ENCODE measurements around the gene WNT7B. TPM values are rescaled to one million over a fixed set of nuclear protein-coding genes. Genes with fewer than 3 reads are reported as not detected.

Gene WNT7B
- total RNA-seq, 1 donor from 2014 or later, result 0.15 TPM

GRCh38 chr22:45914309-45914708, 62.7 kb downstream of the WNT7B start:
- no peak for TF ChIP-seq CTCF (IDR thresholded peaks at IDR 0.05)
- H3K9me3 Mint-ChIP-seq (ENCODE audit: low read depth), result peaks cover 5% of the 10 kb centered on the region
- peaks cover 4% of the 10 kb centered on the region for H3K36me3 Mint-ChIP-seq (ENCODE audit: low read depth)
- peaks cover 16% of the 10 kb centered on the region for H3K4me1 Mint-ChIP-seq (ENCODE audit: low read depth)
- H3K27me3 Mint-ChIP-seq (ENCODE audit: low read depth), result peaks cover 21% of the 10 kb centered on the region
- no peak for DNase-seq (ENCODE audit: low spot score)
- no peak overlapping the region for H3K4me3 Mint-ChIP-seq (ENCODE audit: unreplicated experiment)
- H3K27ac Mint-ChIP-seq (ENCODE audit: unreplicated experiment), result no peak overlapping the region

- peaks cover 23% of the 10 kb centered on the region for H3K27me3 Mint-ChIP-seq (ENCODE audit: low read depth)
- peaks cover 4% of the 10 kb centered on the region for H3K36me3 Mint-ChIP-seq (ENCODE audit: low read depth)
- no peak for TF ChIP-seq CTCF (IDR thresholded peaks at IDR 0.05)
Measured at GRCh38 chr22:45912910-45913309, 64.1 kb downstream of the WNT7B start.

GRCh38 chr22:45911601-45912271, 65.2 kb downstream of the WNT7B start:
- Mint-ChIP-seq H3K27me3 (ENCODE audit: low read depth) (peaks cover 23% of the 10 kb centered on the region), H3K4me1 (ENCODE audit: low read depth) (peaks cover 7% of the 10 kb centered on the region), H3K36me3 (ENCODE audit: low read depth) (peaks cover 4% of the 10 kb centered on the region), H3K27ac (ENCODE audit: unreplicated experiment) (no peak overlapping the region), H3K9me3 (ENCODE audit: low read depth) (peaks cover 5% of the 10 kb centered on the region), H3K4me3 (ENCODE audit: unreplicated experiment) (no peak overlapping the region)
- TF ChIP-seq CTCF (IDR thresholded peaks at IDR 0.05), result no peak
- DNase-seq (ENCODE audit: low spot score), result no peak

More at GRCh38 chr22:45912910-45913309, 64.1 kb downstream of the WNT7B start:
- H3K4me1 Mint-ChIP-seq (ENCODE audit: low read depth), result peaks cover 7% of the 10 kb centered on the region
- H3K4me3 Mint-ChIP-seq (ENCODE audit: unreplicated experiment), result no peak overlapping the region
- H3K9me3 Mint-ChIP-seq (ENCODE audit: low read depth), result peaks cover 5% of the 10 kb centered on the region
- H3K27ac Mint-ChIP-seq (ENCODE audit: unreplicated experiment), result no peak overlapping the region
- no peak for DNase-seq (ENCODE audit: low spot score)

GRCh38 chr22:45910928-45911467, 66.0 kb downstream of the WNT7B start:
- no peak overlapping the region for H3K27ac Mint-ChIP-seq (ENCODE audit: unreplicated experiment)
- TF ChIP-seq CTCF (IDR thresholded peaks at IDR 0.05), result no peak
- H3K9me3 Mint-ChIP-seq (ENCODE audit: low read depth), result peaks cover 5% of the 10 kb centered on the region
- H3K4me3 Mint-ChIP-seq (ENCODE audit: unreplicated experiment), result no peak overlapping the region
- peaks cover 4% of the 10 kb centered on the region for H3K36me3 Mint-ChIP-seq (ENCODE audit: low read depth)
- H3K4me1 Mint-ChIP-seq (ENCODE audit: low read depth), result peaks cover 14% of the 10 kb centered on the region
- no peak for DNase-seq (ENCODE audit: low spot score)
- peaks cover 23% of the 10 kb centered on the region for H3K27me3 Mint-ChIP-seq (ENCODE audit: low read depth)

GRCh38 chr22:45908961-45909360, 68.0 kb downstream of the WNT7B start:
- no peak overlapping the region for H3K4me3 Mint-ChIP-seq (ENCODE audit: unreplicated experiment)
- H3K27me3 Mint-ChIP-seq (ENCODE audit: low read depth), result peaks cover 17% of the 10 kb centered on the region
- H3K9me3 Mint-ChIP-seq (ENCODE audit: low read depth), result peaks cover under 1% of the 10 kb centered on the region
- DNase-seq (ENCODE audit: low spot score), result no peak
- peaks cover under 1% of the 10 kb centered on the region for H3K36me3 Mint-ChIP-seq (ENCODE audit: low read depth)
- no peak for TF ChIP-seq CTCF (IDR thresholded peaks at IDR 0.05)
- H3K4me1 Mint-ChIP-seq (ENCODE audit: low read depth), result peaks cover 30% of the 10 kb centered on the region
- H3K27ac Mint-ChIP-seq (ENCODE audit: unreplicated experiment), result no peak overlapping the region
